GM12873 (cell line): ENCODE measurements around the gene ACTL8.

Experiments
- TF ChIP-seq, protein P1 (sequence below): IDR thresholded peaks from 2 replicates; pipeline ENCODE4 v1.5.1; 2012; ENCODE audit warnings: low read depth, mild to moderate bottlenecking, moderate library complexity, low read length, control low read depth; ENCODE audit not compliant: insufficient read depth; ENCODE audit errors: missing control alignments

Gene ACTL8

DNA sequence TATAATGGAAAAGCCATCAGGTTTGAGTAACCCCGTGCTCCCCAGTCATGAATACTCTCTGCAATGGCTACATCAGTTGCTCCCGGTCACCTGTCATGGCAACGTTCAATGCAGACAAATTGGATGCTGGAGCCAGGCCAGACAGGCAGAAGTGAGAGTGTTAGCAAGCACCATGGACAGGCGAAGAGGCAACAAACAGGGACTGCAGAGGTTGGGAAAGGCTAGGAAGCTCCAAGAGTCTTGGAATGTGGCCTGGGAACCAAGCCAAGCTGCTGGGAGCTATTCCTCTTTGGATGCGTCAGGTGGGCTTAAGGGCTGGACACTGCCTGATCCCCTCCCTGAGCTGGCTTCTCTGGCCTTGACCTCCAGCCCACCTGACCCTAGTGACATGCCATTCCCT is 102.9 kb downstream of the ACTL8 start:
- TF ChIP-seq, protein P1, sequence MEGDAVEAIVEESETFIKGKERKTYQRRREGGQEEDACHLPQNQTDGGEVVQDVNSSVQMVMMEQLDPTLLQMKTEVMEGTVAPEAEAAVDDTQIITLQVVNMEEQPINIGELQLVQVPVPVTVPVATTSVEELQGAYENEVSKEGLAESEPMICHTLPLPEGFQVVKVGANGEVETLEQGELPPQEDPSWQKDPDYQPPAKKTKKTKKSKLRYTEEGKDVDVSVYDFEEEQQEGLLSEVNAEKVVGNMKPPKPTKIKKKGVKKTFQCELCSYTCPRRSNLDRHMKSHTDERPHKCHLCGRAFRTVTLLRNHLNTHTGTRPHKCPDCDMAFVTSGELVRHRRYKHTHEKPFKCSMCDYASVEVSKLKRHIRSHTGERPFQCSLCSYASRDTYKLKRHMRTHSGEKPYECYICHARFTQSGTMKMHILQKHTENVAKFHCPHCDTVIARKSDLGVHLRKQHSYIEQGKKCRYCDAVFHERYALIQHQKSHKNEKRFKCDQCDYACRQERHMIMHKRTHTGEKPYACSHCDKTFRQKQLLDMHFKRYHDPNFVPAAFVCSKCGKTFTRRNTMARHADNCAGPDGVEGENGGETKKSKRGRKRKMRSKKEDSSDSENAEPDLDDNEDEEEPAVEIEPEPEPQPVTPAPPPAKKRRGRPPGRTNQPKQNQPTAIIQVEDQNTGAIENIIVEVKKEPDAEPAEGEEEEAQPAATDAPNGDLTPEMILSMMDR = no peak

DNA sequence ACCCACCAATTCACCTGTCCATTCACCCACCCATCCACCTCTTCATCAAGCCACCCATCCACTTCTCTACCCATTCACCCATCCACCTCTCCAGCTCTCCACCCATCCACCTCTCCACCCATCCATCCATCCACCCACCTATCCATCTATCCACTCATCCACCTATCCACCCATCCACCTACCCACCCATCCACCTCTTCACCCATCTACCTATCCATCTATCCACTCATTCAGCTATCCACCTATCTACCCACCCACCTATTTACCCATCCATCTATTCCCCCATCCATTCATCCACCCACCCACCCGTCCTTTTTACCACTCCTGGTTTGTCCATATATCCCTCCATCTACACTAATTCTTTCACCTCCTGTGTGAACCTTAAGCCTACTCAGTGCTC is 105.7 kb downstream of the ACTL8 start:
- TF ChIP-seq, protein P1 = no peak

DNA sequence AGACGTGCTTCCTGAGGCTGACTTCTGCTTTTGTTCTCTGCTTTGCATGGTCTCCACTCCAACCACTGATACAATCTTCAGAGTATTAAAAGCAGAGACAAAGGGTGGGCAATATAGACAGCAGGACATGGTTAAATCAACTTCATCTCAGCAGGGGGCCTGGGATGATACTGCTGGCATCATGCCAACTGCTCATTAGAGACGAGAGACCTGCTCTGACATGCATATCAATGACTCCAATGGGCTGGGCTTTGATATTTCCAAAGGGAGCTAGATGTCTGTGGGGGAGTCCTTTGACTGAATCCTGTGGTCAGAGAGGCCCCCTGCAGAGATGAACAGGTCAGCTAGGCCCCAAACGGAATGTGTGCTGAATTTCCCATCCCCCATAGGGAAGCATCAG is 106.6 kb downstream of the ACTL8 start:
- TF ChIP-seq, protein P1 = no peak

DNA sequence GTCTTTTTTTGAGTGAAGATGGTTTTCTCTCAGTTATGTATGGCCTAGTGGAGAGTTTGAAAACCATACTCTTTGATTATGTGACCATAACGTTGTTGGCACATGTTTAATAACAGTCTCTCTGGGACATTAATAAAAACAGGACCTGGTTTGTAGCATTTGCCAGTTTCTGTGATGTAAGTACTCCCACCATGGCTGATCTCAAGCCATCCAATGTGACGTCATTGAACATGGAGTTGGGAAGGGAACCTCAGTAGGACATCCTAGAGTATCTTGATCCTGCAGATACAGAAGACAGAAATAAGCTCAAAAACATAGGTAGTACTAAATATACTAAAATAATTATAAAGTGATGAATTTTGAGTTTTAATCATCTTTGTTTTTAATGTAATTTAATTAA is 107.0 kb downstream of the ACTL8 start:
- TF ChIP-seq, protein P1 = no peak

DNA sequence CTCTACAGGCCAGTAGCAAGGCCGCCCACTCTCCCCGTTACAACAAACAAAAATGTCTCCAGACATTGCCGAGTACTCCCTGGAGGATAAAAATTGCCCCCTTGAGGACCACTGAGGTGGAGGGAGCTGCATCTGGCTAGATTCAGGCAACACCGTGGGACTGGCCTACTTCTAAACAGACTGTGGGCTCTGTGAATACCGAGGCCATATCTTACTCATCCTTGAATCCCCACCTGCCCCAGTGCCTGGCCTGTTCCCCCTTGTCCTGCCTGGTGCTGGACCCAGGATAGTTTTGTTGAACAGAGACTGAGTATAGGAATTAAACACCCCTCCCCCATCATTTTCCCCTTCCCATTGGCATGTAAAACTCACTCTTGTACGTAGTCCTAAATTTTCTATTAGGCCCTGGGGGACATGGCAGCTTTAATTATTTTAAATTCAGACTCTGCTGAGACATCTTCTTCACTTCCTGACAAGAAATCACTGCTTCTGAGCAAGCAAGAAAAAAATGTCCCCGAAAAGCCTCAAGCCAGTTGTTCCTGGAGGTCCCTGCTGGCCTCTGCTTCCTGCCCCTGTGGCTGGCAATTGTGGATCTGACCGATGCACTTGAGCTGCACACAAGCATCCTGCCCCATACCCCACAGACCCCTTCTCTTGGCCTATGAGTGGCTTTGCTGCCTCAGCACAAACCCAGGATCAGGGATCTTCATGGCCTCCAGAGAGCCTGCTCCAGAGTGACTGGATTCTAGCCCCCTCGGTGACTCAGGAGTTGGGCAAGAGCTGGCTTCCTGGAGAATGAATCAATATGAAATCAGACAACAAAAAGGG is 111.0 kb downstream of the ACTL8 start:
- TF ChIP-seq, protein P1 = no peak

DNA sequence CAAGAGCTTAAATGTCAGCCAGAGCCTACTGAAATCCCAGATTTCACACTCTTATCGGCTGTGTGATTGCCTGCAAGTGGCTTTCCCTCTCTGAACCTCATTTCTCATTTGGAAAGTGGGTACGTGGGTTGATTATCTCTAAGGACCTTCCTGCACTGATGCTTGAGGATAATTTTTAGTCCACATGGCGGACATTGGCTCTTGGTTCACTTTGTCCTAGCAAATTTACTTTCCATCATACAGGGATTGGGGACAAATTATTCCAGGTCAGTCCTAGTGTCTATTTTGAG is 111.6 kb downstream of the ACTL8 start:
- TF ChIP-seq, protein P1 = no peak

DNA sequence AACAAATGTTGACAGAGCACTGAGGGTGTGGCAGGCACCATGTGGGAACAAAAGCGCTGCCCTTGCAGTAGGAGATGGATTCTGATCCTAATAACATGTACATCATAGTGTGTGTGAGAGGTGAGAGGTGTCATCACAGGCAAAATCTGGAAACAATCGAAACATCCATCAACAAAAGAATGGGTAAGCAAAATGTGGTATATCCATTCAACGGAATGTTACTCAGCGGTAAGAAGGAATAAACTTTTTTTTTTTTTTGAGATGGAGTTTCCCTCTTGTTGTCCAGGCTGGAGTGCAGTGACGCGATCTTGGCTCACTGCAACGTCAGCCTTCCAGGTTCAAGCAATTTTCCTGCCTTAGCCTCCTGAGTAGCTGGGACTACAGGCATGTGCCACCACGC is 112.3 kb downstream of the ACTL8 start:
- TF ChIP-seq, protein P1 = no peak
